ENCODE measurements around the gene RUBCN.
"Not testable (repeated sequence)": the region's sequence is repeated elsewhere in the genome, so short reads cannot be mapped to it uniquely, and the experiment has no call there.

Gene RUBCN

DNA sequence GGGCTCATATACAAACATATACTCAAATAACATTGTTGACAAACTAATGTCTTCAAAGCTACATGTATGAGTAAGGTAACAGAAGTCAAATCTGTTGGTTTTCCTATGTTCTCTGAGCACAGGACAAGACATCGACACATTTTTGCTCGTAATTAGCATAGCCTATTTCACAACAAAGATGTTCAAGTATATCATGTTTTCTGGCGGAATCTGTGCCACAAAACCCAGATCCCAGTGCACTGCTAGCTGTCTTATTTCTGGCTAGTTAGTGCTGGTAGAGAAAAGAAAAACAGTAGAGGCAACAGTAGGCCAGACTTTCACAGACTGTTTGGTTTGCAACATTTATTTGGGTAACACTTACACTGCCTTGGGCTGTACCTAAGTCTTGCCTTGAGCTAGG lies 51.2 kb downstream of the RUBCN start:
- DNase-seq (ENCODE audit: low read depth in 2 of 2), result no peak

GRCh38 chr3:197683191-197683590 lies 53.5 kb downstream of the RUBCN start:
- DNase-seq (ENCODE audit: low read depth in 2 of 2), result no peak

DNA sequence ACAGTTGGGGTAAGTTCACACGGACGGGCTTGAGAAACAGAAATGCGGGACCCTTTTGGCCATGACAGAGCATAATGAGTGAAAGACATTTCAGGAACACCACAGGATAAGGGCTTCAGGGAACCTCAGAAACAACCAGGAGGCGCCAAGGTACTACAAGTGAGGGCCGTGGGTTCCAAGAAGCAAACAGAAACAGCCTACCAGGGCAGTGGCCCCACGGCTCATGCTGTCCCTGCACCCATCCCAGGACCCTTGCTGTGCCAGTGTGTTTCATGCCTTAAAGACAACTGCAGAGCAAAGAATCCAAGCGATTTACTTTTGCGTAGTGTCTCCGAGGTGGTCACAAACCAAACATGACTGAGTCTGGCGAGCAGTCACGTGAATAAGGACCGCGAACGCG lies 54.0 kb downstream of the RUBCN start:
- no peak for DNase-seq (ENCODE audit: low read depth in 2 of 2)

- no peak for DNase-seq (ENCODE audit: low read depth in 2 of 2)
Observed at GRCh38 chr3:197680955-197681521, 55.7 kb downstream of the RUBCN start.

GRCh38 chr3:197675951-197676350 lies 60.8 kb downstream of the RUBCN start:
- no peak for DNase-seq (ENCODE audit: low read depth in 2 of 2)

DNA sequence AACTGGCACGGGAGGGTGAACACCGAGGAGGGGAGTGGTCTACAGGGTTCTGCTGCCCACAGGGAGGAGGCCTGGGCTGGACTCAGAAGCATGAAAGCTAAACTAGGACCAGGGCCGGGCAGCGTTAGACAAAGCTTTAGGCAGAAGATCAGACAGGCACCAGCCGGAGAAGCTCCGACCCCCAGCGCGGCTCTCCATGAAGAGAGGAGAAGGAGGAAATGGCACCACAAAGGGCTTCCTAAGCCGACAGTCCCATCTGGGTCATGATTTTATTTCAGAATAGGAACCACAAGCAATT lies 61.2 kb downstream of the RUBCN start:
- no peak for DNase-seq (ENCODE audit: low read depth in 2 of 2)

GRCh38 chr3:197674741-197675562 lies 61.8 kb downstream of the RUBCN start:
- DNase-seq (ENCODE audit: low read depth in 2 of 2), result no peak

GRCh38 chr3:197673170-197673569 lies 63.5 kb downstream of the RUBCN start:
- no peak for DNase-seq (ENCODE audit: low read depth in 2 of 2)

- DNase-seq (ENCODE audit: low read depth in 2 of 2), result no peak
Observed at GRCh38 chr3:197670361-197670760, 66.3 kb downstream of the RUBCN start.

GRCh38 chr3:197667968-197668367 lies 68.7 kb downstream of the RUBCN start:
- DNase-seq (ENCODE audit: low read depth in 2 of 2), result no peak

- not testable (repeated sequence) for DNase-seq (ENCODE audit: low read depth in 2 of 2)
Observed at GRCh38 chr3:197667293-197667692, 69.4 kb downstream of the RUBCN start.

- not testable (repeated sequence) for DNase-seq (ENCODE audit: low read depth in 2 of 2)
Observed at GRCh38 chr3:197666221-197666842, 70.4 kb downstream of the RUBCN start.

- DNase-seq (ENCODE audit: low read depth in 2 of 2), result not testable (repeated sequence)
Observed at GRCh38 chr3:197665549-197665948, 71.2 kb downstream of the RUBCN start.

DNA sequence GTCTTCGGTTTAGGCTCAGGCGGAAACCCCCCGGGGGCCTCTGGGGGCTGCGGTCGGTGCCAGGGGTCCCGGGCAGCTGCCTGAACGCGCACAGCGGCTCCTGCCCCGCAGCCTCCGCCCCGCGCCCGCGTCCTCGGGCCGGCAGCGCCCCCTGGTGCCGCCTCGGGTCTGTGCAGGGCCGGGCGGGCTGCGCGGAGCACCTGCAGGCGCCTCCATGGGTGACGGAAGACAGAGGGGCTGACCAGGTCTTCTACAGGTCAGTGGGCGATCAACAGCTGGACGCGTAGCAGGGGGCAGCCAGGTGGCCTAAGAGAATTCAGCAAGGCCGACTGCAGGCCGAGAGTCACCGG lies 71.6 kb downstream of the RUBCN start:
- not testable (repeated sequence) for DNase-seq (ENCODE audit: low read depth in 2 of 2)

DNA sequence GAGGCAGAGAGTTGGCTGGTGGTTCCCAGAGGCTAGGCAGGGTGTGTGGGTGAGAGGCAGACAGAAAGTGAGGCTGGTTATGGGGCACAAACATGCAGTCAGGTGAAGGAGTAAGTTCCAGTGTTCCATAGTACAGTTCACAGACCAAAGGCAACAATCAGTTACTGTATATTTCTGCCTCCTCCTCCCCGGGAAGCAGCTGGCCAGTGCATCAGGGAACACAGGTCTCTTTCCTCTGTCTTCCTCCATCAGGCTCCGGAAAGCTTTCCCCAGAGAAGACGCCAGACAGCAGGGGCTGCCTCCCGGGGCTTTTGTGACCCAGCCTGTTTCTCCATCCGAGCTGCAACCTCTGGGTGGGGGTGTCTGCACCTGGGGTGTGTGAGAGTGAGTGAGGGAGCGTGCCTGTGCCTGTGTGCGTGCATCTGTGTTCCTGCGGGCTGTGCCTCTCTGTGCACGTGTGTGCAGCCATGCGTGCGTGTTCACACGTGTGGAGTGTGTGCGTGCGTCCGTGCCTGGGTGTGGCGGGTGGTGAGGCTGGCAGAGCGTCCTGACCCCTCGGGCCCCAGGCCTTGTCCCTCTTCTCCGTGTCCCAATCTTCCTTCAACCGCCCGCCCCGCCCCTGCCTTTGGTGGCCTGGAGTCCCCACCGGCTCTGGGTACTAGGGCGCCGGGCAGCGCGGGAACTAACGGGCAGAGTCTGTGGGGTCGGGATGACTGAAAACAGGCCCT lies 72.1 kb downstream of the RUBCN start:
- DNase-seq (ENCODE audit: low read depth in 2 of 2), result peak; percentile 6 to 19

DNA sequence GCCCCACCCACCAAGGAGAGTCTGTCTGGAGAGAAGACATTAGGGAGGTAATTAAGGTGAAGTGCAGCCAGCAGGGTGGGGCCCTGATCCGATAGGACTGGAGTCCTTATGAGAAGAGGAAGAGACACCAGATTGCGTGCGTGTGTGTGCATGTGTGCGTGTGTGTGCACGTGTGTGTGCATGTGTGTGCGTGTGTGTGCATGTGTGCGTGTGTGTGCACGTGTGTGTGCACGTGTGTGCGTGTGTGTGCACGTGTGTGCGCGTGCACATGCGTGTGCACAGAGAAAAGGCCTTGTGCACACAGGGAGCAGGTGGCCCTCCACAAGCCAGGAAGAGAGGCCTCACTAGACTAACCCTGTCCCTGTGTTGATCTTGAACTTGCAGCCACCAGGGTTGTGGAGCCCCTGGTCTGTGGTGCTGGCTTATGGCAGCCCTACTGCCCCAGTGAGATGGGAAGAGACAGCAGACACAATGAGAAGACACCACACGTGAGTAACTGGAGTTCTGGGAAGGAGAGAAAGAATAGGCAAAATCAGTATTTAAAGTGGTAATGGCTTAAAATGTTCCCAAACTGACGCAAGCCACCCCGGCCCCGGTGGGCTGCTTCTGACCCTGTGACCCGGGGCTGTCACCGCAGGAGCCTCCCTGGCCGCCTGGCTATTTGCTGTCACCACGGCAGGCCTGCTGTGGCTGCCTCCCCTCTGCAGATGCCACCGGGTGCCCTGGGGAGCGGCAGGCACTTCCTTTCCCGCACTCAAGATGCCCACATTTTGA lies 73.2 kb downstream of the RUBCN start:
- not testable (repeated sequence) for DNase-seq (ENCODE audit: low read depth in 2 of 2)

- DNase-seq (ENCODE audit: low read depth in 2 of 2), result not testable (repeated sequence)
Observed at GRCh38 chr3:197662352-197662751, 74.4 kb downstream of the RUBCN start.

DNA sequence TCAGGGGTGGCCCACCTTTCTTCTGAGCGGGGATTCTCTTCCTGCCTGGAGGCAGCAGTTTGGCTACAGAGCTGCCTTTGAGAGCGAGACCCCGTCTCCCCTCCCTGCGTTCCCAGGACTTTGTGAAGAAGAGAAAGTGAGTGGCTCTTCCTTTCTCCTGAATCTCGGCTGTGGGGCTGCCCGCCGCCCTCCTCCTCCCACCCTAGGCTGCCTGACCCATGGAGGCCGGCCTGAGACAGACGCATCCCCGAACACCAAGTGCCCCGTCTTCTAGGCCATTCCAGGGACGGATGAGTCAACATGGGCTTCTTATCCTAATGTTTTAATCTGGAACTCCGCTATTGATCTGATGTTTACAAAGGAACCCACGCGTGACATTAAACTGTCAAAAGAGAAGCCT lies 74.8 kb downstream of the RUBCN start:
- not testable (repeated sequence) for DNase-seq (ENCODE audit: low read depth in 2 of 2)

GRCh38 chr3:197661234-197661834 lies 75.4 kb downstream of the RUBCN start:
- DNase-seq (ENCODE audit: low read depth in 2 of 2), result not testable (repeated sequence)

DNA sequence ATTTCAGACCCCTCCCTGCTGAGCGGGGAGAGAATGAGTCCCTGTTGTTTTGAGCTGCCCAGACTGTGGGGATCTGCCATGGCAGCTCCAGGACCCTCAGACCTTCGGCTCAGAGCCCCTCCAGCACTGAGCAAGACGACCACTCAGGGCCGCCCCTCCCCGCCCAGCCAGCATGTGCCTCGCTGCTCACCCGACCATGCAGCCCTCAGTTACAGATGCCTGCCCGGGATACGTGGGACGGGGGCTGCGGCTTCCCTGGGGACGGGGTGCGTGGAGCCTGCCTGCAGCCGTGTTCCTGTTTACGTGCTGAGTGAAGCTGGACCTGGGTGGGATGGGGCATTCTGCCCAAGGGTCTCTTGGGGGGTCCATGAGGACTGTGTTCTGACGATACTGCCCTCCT lies 77.0 kb downstream of the RUBCN start:
- DNase-seq (ENCODE audit: low read depth in 2 of 2), result not testable (repeated sequence)

DNA sequence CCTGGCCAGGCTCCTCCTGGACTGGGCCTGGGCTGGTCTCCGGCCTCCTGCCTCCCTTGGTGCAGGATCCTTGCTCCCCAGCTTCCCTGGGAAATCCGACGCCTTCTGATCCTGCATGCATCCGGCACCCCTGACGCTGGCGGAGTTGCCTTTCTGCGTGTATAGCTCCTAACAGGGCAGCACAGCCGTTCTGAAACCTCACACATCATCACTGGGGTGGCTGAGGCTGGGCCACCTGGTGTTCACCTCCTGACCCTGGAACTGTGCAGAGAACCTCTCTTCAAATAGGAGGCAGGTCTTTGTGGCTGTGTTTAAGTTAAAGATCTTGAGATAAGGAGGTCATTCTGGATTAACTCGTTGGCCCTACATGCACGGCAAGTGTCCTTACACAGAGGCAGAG lies 77.6 kb downstream of the RUBCN start:
- not testable (repeated sequence) for DNase-seq (ENCODE audit: low read depth in 2 of 2)
